HG03103 (cell line): ENCODE data around the gene LBX2.

Experiments used
- ATAC-seq: cut with Tn5 transposase; IDR thresholded peaks from one replicate; pipeline ENCODE4 v1.9.1; 2021; ENCODE audit warnings: low read depth; ENCODE audit not compliant: unreplicated experiment

Gene LBX2, protein sequence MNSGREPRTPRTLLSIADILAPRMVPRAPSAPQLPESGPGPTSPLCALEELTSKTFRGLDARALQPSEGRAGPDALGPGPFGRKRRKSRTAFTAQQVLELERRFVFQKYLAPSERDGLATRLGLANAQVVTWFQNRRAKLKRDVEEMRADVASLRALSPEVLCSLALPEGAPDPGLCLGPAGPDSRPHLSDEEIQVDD

GRCh38 chr2:74499267-74499939 is at the start of gene LBX2:
TSS of gene LBX2 (minus strand) at chr2:74499603. CDS start at chr2:74499537, 66 bp downstream.
- ATAC-seq: no peak

GRCh38 chr2:74548285-74548899 is 49.0 kb upstream of the LBX2 start:
- ATAC-seq: no peak

DNA sequence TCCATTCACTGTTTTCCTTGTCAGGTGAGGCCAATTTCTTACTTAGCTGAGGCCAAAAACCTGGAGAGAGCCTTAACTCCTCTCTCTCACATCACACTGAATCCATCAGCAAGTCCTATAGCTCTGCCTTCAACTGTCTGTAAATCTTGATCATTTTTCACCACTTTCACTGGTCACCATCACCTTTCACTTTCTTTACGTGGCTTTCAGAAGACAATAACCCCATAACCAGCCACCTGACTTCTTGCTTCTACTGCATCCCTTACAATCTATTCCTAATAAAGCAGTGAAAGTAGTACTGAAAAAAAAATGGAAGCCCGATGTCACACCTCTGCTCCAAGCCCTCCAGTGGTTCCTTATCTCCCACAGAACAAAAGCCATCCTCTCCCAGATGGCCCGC is 46.6 kb upstream of the LBX2 start:
- no peak for ATAC-seq

GRCh38 chr2:74544634-74545033 is 45.2 kb upstream of the LBX2 start:
- ATAC-seq: no peak

DNA sequence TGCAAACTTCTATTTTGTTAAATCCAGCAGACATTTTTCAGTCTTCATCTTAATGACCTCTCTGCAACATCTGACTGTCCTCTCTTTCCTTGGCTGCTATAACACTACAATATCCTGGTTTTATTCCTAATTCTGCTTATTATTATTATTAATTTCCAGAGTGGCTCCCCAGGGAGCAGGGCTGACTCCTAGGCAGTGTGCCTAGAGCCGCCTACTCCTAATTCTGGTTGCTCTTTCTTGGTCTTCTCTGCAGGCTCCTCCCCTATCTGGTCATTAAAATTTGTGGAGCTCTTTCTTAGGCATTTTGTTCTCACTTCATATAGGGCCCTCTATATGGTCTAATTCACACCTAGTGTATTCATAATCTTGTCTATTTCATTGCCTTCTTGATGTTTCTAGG is 43.6 kb upstream of the LBX2 start:
- ATAC-seq: no peak

DNA sequence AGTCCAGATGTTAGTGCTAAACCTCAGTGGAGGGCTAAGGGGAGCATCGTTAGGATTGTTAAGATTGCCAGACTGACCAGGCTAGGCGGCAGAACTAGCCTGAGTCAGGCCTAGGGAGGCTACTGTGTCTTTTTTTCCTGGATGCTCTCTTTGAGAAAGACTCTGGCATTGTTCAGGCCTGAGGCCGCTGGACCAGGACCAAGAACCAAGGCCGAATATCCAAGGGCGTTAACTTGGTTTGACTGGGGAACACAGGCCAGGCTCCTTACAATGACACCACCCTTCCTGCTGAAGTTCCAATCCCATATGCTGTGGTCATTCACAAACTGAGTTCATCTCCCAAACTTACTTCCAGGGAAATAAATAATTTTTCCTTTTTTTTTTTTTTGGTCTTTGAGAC is 40.9 kb upstream of the LBX2 start:
- ATAC-seq: no peak

DNA sequence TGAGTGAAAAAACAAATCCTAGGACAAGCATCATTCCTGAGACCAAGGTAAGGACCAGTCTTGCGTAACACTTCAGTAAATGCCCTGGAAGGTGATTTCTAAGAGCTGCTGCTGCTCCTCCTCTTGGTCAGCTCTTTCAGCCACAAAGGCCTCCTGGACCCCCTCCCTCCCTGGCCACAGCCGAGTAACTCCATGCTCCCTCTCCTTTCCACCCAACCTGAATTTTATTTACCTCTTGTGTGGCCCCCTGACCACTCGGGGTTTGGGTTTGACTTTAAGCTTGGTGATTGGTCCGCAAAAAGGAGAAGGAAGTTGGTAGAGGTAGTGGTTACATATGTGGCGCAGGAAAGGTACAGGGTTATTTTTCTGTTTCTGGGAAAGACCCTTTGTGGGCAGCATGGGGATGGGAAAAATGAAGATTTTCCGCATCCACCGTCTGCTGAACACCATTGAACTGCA is 39.5 kb upstream of the LBX2 start:
- no peak for ATAC-seq

- no peak for ATAC-seq
Observed at GRCh38 chr2:74537140-74537539, 37.7 kb upstream of the LBX2 start.

- no peak for ATAC-seq
Observed at GRCh38 chr2:74536166-74536950, 37.0 kb upstream of the LBX2 start.

DNA sequence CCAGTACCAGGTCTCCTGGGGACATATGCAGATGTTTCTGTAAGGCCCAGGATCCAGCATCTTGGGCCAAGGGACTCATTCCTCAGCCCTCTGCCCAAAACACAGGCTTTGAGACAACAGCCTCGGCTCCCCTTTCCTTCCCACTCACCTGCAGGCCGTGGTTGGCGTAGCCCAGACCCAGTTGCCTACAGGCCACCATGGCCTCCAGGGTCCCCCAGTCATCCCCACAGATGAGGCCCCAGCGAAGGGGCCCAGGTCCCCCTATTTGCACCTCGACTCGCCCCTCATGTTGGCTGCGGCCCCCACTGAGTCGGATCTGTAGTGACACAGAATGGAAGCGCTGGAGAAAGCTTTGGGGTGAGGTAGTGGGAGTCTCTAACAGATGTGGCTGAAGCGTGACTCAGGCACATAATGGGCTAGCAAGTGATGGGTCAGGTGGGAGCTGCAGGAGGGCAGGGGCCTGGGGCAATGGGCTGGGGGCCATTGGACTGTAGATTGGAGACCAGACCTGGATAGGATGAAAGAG is 36.1 kb upstream of the LBX2 start:
- no peak for ATAC-seq

GRCh38 chr2:74534411-74534810 is 35.0 kb upstream of the LBX2 start:
- ATAC-seq: no peak

DNA sequence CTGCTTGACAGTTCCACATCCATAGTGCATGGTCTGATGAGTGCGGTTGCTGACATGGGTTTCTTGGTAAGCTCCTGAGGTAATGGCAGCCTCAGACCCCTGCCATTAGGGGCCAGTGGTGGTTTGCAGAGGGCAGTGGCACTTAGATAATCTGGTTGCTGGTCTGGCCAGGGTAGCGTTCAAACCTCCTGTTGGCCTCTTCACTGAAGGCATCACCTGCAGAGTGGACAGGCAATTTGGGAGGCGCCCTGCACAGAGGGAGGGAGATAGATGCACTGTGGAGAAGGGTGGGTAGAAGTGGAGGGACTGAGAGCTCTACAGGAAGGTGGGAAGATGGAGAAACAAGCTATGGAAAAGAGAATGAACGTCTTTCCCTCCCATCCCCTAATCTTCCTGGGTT is 34.1 kb upstream of the LBX2 start:
- ATAC-seq: no peak

DNA sequence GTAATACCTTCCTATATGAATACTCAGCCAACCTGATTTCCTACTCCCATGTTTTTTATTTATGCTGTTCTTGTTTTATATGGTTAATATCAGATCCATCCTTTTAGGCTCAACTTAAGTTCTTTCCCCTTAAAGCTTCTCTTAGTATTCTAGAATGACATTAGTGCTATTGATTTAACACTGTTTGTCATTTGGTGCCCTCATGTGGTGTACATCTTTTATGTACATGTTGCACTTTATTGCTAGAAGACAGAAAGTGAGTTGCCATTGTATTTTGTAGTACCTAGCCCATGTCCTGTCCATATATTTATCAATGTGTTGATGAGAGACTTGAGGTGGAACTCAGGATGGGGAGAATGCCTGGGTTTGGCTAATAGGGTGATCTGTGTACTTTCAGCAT is 32.8 kb upstream of the LBX2 start:
- no peak for ATAC-seq

DNA sequence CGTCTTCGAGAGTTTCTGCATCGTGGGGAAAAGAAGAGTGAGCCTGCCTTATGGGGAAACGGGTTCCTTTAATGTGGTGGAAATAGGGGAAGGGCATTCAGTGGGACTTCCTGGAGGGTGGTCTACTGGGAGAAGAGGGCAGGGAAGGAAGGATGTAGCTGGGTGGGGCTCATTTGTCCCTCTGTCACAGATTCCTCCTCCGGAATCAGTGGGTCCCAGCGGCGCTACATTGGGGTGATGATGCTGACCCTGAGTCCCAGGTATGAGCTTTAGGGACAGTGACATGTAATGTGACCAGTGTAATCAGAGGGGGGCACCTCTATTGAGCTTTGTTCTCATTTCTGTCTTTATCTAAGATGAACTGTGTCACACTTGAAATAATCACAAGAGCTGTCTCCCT is 32.3 kb upstream of the LBX2 start:
- no peak for ATAC-seq

- no peak for ATAC-seq
Observed at GRCh38 chr2:74530239-74531187, 31.1 kb upstream of the LBX2 start.

- ATAC-seq: peak; percentile 70
Observed at GRCh38 chr2:74529357-74530238, 30.2 kb upstream of the LBX2 start, which contains the start of the genes AUP1 and HTRA2. TSS of gene AUP1 (minus strand) at chr2:74529706. CDS start at chr2:74529629, 77 bp downstream. TSS of gene HTRA2 (plus strand) at chr2:74529933. CDS start at chr2:74530007, 74 bp downstream.

- no peak for ATAC-seq
Observed at GRCh38 chr2:74528600-74529356, 29.4 kb upstream of the LBX2 start.

DNA sequence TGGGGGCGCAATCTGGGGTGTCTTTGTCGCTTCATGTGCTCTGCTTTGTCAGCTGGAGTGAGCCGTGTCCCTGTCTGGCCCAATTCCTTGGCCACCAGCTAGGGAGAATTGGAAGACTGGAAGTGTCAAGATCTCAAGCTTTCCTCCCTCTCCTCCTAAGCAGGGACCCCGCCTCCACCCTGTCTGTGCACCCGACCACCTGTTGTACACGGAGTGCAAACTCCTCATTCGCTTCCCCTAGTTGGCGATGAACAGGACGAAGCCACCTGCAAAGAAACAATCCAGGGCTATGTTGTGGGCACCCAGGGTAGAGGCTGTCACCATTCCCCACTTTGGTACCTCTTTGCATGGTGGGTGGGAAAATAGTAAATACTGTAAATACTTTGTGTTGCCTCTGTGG is 28.3 kb upstream of the LBX2 start:
- ATAC-seq: no peak
